HG02870 (cell line): ENCODE measurements around the gene EEA1.

Source experiments
- ATAC-seq: cut with Tn5 transposase; IDR thresholded peaks from one replicate; pipeline ENCODE4 v1.9.1; 2021; ENCODE audit warnings: mild to moderate bottlenecking, moderate library complexity; ENCODE audit not compliant: unreplicated experiment

The EEA1 gene

DNA sequence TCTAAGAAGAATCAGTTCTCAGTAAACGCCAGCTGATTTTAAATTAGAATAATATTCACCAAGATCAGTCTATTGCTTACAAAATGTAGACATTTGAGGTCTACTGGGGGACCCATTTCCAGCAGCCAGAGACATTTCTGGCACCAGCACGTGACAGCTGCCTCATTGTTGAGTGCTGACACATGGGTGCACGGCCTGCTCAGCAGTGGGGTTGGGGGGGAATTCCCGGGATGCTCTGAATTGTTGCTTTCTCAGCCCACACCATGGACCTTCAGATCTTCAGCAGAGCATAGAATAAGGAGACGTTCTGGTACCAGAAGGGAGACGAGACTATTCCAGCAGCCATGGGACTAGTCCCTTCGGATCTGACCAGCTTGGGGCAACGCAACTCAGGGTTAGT is 208.0 kb downstream of the EEA1 start:
- ATAC-seq, result no peak
